K562 (cell line): Measurements from ENCODE around the gene SLC7A6OS. TPM values are rescaled to one million over a fixed set of nuclear protein-coding genes. Genes with fewer than 3 reads are reported as not detected.

Experiments used
- ATAC-seq: fragments of 200-7000 bp; cut with Tn5 transposase; 3 replicates; pipeline ENCODE4 v1.9.1; 2020; ENCODE audit warnings: moderate library complexity
- BruUV-seq: library from RNA; stranded (reverse); fragments of 400-500 nt; replicated peaks from 2 replicates; lab custom pipeline; 2021; lab: Mats Ljungman, UMichigan
- CTCF ChIA-PET: fragments of 300-600 bp; formaldehyde crosslinking; extraction: SDS; loops from one replicate; lab custom pipeline; 2021; ENCODE audit warnings: low intra/inter-chr PET ratio; lab: Yijun Ruan, JAX
- POLR2A ChIA-PET: fragments of 300-600, 350-650 bp; sonication (Branson Sonifier 250); formaldehyde crosslinking; extraction: SDS; loops from one replicate; lab custom pipeline; 2021; ENCODE audit warnings: antibody characterized with exemption, inconsistent platforms; lab: Yijun Ruan, JAX
- DNase-seq, 4 experiments: peaks; one replicate each; pipeline versions ENCODE4 v3.0.0 to v3.0.0-alpha.2; 2011 to 2018; ENCODE audit warnings: low spot score in 3 of 4, mixed read lengths in 3 of 4; ENCODE audit errors: extremely low read depth in 1 of 4
- FAIRE-seq: peaks from 2 replicates; lab custom pipeline; 2011; peaks lifted over from hg19 to GRCh38; lab: Jason Lieb, UNC
- H2AFZ ChIP-seq: 2 replicates; pipeline ENCODE4 v1.6.0; 2011; ENCODE audit warnings: low read depth, low read length, control low read depth, inconsistent platforms
- H3K27ac ChIP-seq: fragments of 200-600 bp; 3 replicates; pipeline ENCODE4 v1.8.0; 2011; ENCODE audit warnings: low read depth, mild to moderate bottlenecking, control low read depth, inconsistent platforms, low read length, moderate library complexity, mixed read lengths; ENCODE audit errors: extremely low read depth
- H3K27me3 ChIP-seq, 2 experiments: fragments of 300-600 bp in 1 of 2; 2 replicates in 1 of 2; 3 replicates in 1 of 2; pipeline versions ENCODE4 v1.6.0 to v1.8.0; 2011; ENCODE audit warnings: inconsistent platforms in 2 of 2, low read length in 2 of 2, mild to moderate bottlenecking in 1 of 2, mixed read lengths in 1 of 2, moderate library complexity in 1 of 2; ENCODE audit not compliant: control insufficient read depth in 2 of 2, insufficient read depth in 2 of 2
- H3K36me3 ChIP-seq: fragments of 300-600 bp; 3 replicates; pipeline ENCODE4 v1.8.0; 2011; ENCODE audit warnings: mild to moderate bottlenecking, low read length, inconsistent platforms; ENCODE audit not compliant: control insufficient read depth, insufficient read depth
- H3K4me1 ChIP-seq, 2 experiments: fragments of 200-600 bp in 1 of 2; replicated peaks in 1 of 2; 2 replicates in 1 of 2; 3 replicates in 1 of 2; pipeline versions ENCODE4 v1.5.1 to v1.8.0; 2011; ENCODE audit warnings: inconsistent platforms in 2 of 2, low read length in 2 of 2, mild to moderate bottlenecking in 1 of 2, mixed read lengths in 1 of 2, moderate library complexity in 1 of 2; ENCODE audit not compliant: control insufficient read depth in 2 of 2, insufficient read depth in 2 of 2
- H3K4me2 ChIP-seq: 2 replicates; pipeline ENCODE4 v1.6.1; 2011; ENCODE audit warnings: low read length, control low read depth, inconsistent platforms, mixed read lengths; ENCODE audit not compliant: insufficient read depth
- H3K4me3 ChIP-seq: fragments of 200-600 bp; sonication (generic), shearing (Covaris generic); 2 replicates; pipeline ENCODE4 v1.5.1; 2016; ENCODE audit warnings: control low read depth, inconsistent platforms
- H3K79me2 ChIP-seq: fragments of 200-600 bp; 3 replicates; pipeline ENCODE4 v1.8.0; 2011; ENCODE audit warnings: low read length, inconsistent platforms; ENCODE audit not compliant: control insufficient read depth, insufficient read depth
- H3K9ac ChIP-seq, 2 experiments: 2 replicates each; pipeline versions ENCODE4 v1.6.0 to v1.6.1; 2011; ENCODE audit warnings: low read depth in 2 of 2, low read length in 2 of 2, control low read depth in 1 of 2, inconsistent platforms in 1 of 2, mild to moderate bottlenecking in 1 of 2, mixed read lengths in 1 of 2; ENCODE audit not compliant: insufficient read depth in 1 of 2
- H3K9me1 ChIP-seq: one replicate; pipeline ENCODE4 v1.6.0; 2011; ENCODE audit warnings: inconsistent platforms, mild to moderate bottlenecking, low read length, moderate library complexity; ENCODE audit not compliant: control insufficient read depth, insufficient read depth
- H3K9me3 ChIP-seq: replicated peaks from 2 replicates; pipeline ENCODE4 v1.5.1; 2011; ENCODE audit warnings: low read depth, low read length, inconsistent platforms; ENCODE audit not compliant: control insufficient read depth, insufficient read depth
- H4K20me1 ChIP-seq: replicated peaks from 2 replicates; pipeline ENCODE4 v1.6.1; 2011; ENCODE audit warnings: low read length, inconsistent platforms, mixed read lengths; ENCODE audit not compliant: control insufficient read depth, insufficient read depth
- CCNT2 ChIP-seq: IDR thresholded peaks from 2 replicates; pipeline ENCODE4 v1.6.1; 2011; ENCODE audit warnings: borderline replicate concordance, low read depth, mild to moderate bottlenecking, moderate library complexity, mixed read lengths, low read length; ENCODE audit not compliant: insufficient read length; ENCODE audit errors: extremely low read depth
- CREBBP ChIP-seq: IDR thresholded peaks from one replicate; pipeline ENCODE4 v1.6.1; 2012; ENCODE audit warnings: low read depth, mild to moderate bottlenecking, control low read depth, inconsistent platforms, low read length
- DDX20 ChIP-seq: fragments of 450-650 bp; IDR thresholded peaks from 2 replicates; pipeline ENCODE4 v1.6.1; 2016; ENCODE audit warnings: missing genetic modification characterization, low read depth, mild to moderate bottlenecking, missing compliant biosample characterization, moderate library complexity
- ELF4 ChIP-seq: fragments of 450-650 bp; formaldehyde crosslinking; IDR thresholded peaks from 2 replicates; pipeline ENCODE4 v1.4.0; 2022; ENCODE audit warnings: missing genetic modification characterization
- EP400 ChIP-seq: fragments of 450-650 bp; IDR thresholded peaks from 2 replicates; pipeline ENCODE4 v1.6.1; 2017; ENCODE audit warnings: antibody characterized with exemption, mild to moderate bottlenecking, moderate library complexity
- HCFC1 ChIP-seq: IDR thresholded peaks from 2 replicates; pipeline ENCODE4 v1.6.1; 2012; ENCODE audit warnings: low read depth, low read length, improper control_type of control experiment
- MCM3 ChIP-seq: fragments of 450-650 bp; IDR thresholded peaks from 2 replicates; pipeline ENCODE4 v1.6.1; 2016
- MTA1 ChIP-seq: fragments of 450-650 bp; IDR thresholded peaks from 2 replicates; pipeline ENCODE4 v1.6.1; 2017; ENCODE audit warnings: borderline replicate concordance
- POLR2B ChIP-seq: fragments of 450-650 bp; IDR thresholded peaks from 2 replicates; pipeline ENCODE4 v1.6.1; 2018; ENCODE audit warnings: low read depth; ENCODE audit not compliant: partially characterized antibody
- PRPF4 ChIP-seq: fragments of 200-400 bp; formaldehyde crosslinking; IDR thresholded peaks from one replicate; pipeline ENCODE4 v1.6.1; 2017; ENCODE audit warnings: low read length, low read depth, mild to moderate bottlenecking; ENCODE audit not compliant: insufficient read depth, poor library complexity, severe bottlenecking
- RBM15 ChIP-seq: fragments of 200-400 bp; formaldehyde crosslinking; IDR thresholded peaks from 2 replicates; pipeline ENCODE4 v1.6.1; 2018; ENCODE audit warnings: mild to moderate bottlenecking, low read length, moderate library complexity; ENCODE audit not compliant: insufficient read depth
- RUNX1 ChIP-seq: sonication (generic); IDR thresholded peaks from 2 replicates; pipeline ENCODE4 v1.6.1; 2016; ENCODE audit warnings: antibody characterized with exemption, low read depth
- SMAD3 ChIP-seq: fragments of 450-650 bp; formaldehyde crosslinking; conservative IDR thresholded peaks from 2 replicates; pipeline ENCODE4 v1.4.0; 2020; ENCODE audit warnings: mild to moderate bottlenecking
- TAL1 ChIP-seq: fragments of 450-650 bp; IDR thresholded peaks from 2 replicates; pipeline ENCODE4 v1.6.1; 2016; ENCODE audit warnings: mild to moderate bottlenecking
- ZNF175 ChIP-seq: fragments of 200-800 bp; sonication (Bioruptor generic); IDR thresholded peaks from 2 replicates; pipeline ENCODE4 v1.6.1; 2016; ENCODE audit warnings: low read depth, mild to moderate bottlenecking, missing genetic modification characterization, missing compliant biosample characterization
- WGBS: fragments of 100-300 bp; shearing (Covaris generic); methylation state at CpG from one replicate; pipeline ENCODE4 v1.1.6; 2016; ENCODE audit warnings: low coverage, mixed read lengths; ENCODE audit not compliant: insufficient coverage; ENCODE audit errors: missing lambda C conversion rate; 5-methylcytosine and 5-hydroxymethylcytosine counted together
- in situ Hi-C: fragments of 300-500 bp; cut with MboI; formaldehyde crosslinking; loops from 4 replicates; pipeline ENCODE4 v1.15.0; 2018; ENCODE audit warnings: inconsistent platforms, mixed read lengths
- intact Hi-C: fragments of 100-400 bp; cut with micrococcal nuclease; formaldehyde crosslinking; loops from 2 replicates; pipeline ENCODE4 v1.14.2; 2022
- polyA plus RNA-seq, 8 experiments: library from polyadenylated mRNA; depleted of rRNA in 4 of 8; stranded (reverse) in 5 of 8; unstranded in 3 of 8; fragments of >200 nt; fragmentation: Nextera tagmentation in 2 of 8; fragmentation: Illumina TruSeq in 1 of 8; extraction: Ambion mirVana in 2 of 8; extraction: Trizol in 1 of 8; gene quantifications; 2 replicates each; pipeline versions ENCODE4 v1.2.1 to v1.2.3, GENCODE V29; 2011 to 2014; ENCODE audit warnings: inconsistent platforms in 1 of 8, missing spikeins in 1 of 8
- total RNA-seq, 7 experiments: library from RNA; depleted of rRNA in 6 of 7; stranded (reverse); fragments of >200 nt in 6 of 7; fragmentation: Illumina TruSeq in 2 of 7; extraction: Trizol in 2 of 7; gene quantifications; 2 replicates each; pipeline versions ENCODE4 v1.2.1 to v1.2.3, GENCODE V29; 2011 to 2021; ENCODE audit warnings: low replicate concordance in 1 of 7
- TF ChIP-seq, protein P1 (sequence below): sonication (generic); formaldehyde crosslinking; IDR thresholded peaks from 2 replicates; pipeline ENCODE4 v1.8.1; 2023; ENCODE audit warnings: mild to moderate bottlenecking, missing genetic modification reagents
- TF ChIP-seq, protein P2 (sequence below): fragments of 250-450 bp; sonication (Bioruptor Pico); IDR thresholded peaks from 2 replicates; pipeline ENCODE4 v1.4.0; 2020; ENCODE audit warnings: mild to moderate bottlenecking, moderate library complexity
- TF ChIP-seq, protein P3 (sequence below): fragments of 450-650 bp; IDR thresholded peaks from 2 replicates; pipeline ENCODE4 v1.6.1; 2016; ENCODE audit warnings: missing biosample characterization, missing genetic modification characterization

The SLC7A6OS gene
- total and polyA plus RNA-seq, 9 of the 15 experiments (the other 6 are each of a cell fraction or from before 2014, with no cell fraction given): 2.7 to 23.6 (median 17.2) TPM

DNA sequence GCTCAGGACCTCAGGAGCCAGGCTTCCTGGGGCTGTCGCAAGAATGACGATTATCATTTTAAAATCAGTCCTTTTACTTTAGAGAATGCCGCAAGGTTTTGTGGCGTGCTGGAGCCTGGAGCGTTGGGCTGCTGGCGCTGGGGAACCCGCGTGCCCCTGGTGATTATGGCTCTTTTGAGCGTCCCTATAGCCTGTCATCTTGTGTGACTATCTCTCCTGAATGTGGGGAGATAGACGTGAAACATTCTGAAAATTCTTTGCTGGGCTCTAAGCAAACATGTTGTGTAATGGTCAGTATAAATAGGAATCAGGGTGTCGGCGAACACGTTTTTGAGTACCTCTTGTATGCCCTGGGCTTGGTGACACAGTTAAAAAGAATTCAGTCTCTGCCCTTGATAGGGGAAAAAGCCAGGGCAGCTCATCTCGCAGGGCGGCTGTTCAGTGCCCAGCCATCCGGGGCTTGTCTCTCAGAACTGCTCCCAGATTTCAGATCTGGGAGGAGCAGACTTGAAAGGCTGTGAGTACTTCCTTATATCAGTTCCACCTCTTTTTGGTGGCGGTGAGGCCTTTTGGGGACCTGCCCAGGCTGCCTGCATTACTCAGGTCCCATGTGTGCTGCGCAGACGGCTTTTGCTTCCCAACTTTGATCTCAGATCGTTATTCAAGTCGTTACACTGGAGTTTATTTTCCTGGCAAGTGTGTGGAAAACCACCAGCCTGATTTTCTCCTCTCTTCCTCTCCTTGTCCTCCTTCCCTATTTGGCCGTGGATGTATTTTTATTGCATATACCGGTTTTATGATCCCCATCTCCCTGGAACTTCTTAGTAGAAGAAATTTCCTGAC, 45.4 kb downstream of the SLC7A6OS start:
- FAIRE-seq: peak; percentile 74
- WGBS: under 1% methylated on average over 23 of the region's 23 CpGs
- Histone ChIP-seq H3K4me3 (peak overlapping the region; percentile 97), H2AFZ (peak overlapping the region; percentile 99), H3K9ac (peak overlapping the region; percentile 90 to 99), H4K20me1 (peaks cover 26% of the 10 kb centered on the region), H3K27ac (peak overlapping the region; percentile 95), H3K9me1 (no peaks in the 10 kb centered on the region), H3K27me3 (no peaks in the 10 kb centered on the region), H3K9me3 (no peaks in the 10 kb centered on the region), H3K36me3 (peaks cover 27% of the 10 kb centered on the region), H3K4me1 (peaks cover 20 to 28% of the 10 kb centered on the region in 2 experiments), H3K79me2 (peaks cover 70% of the 10 kb centered on the region), H3K4me2 (peak overlapping the region; percentile 97)
- ATAC-seq: peak; percentile 56
- peak; percentile 42 to 83 (median 56) for DNase-seq
- intact Hi-C loops (loop anchor here (1.0 kb wide), 1 partner anchor 46 kb away; the partner anchor contains the start of gene PRMT7), in situ Hi-C loops (no loop called here)
- POLR2A ChIA-PET: interaction anchor here (0.6 to 2.0 kb wide), 5 partner anchors 20 to 49 kb away, joined by 3 to 8 read pairs (median 4); partner anchors contain the start of genes PLA2G15, PRMT7 and SLC7A6OS
- CTCF ChIA-PET: interaction anchor here (0.6 to 5.1 kb wide), 2 partner anchors 44 to 63 kb away, joined by 3 to 73 read pairs; no protein-coding TSS in a partner anchor
- BruUV-seq: no TSS peak
- no peak for TF ChIP-seq DDX20 (tag)
- TF ChIP-seq, protein P1, sequence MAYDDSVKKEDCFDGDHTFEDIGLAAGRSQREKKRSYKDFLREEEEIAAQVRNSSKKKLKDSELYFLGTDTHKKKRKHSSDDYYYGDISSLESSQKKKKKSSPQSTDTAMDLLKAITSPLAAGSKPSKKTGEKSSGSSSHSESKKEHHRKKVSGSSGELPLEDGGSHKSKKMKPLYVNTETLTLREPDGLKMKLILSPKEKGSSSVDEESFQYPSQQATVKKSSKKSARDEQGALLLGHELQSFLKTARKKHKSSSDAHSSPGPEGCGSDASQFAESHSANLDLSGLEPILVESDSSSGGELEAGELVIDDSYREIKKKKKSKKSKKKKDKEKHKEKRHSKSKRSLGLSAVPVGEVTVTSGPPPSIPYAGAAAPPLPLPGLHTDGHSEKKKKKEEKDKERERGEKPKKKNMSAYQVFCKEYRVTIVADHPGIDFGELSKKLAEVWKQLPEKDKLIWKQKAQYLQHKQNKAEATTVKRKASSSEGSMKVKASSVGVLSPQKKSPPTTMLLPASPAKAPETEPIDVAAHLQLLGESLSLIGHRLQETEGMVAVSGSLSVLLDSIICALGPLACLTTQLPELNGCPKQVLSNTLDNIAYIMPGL (CRISPR knock-in tag): no peak
- no peak for TF ChIP-seq ELF4 (CRISPR knock-in tag)
- TF ChIP-seq, protein P2, sequence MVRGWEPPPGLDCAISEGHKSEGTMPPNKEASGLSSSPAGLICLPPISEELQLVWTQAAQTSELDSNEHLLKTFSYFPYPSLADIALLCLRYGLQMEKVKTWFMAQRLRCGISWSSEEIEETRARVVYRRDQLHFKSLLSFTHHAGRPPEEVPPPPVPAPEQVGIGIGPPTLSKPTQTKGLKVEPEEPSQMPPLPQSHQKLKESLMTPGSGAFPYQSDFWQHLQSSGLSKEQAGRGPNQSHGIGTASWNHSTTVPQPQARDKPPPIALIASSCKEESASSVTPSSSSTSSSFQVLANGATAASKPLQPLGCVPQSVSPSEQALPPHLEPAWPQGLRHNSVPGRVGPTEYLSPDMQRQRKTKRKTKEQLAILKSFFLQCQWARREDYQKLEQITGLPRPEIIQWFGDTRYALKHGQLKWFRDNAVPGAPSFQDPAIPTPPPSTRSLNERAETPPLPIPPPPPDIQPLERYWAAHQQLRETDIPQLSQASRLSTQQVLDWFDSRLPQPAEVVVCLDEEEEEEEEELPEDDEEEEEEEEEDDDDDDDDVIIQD (CRISPR knock-in tag): no peak
- TF ChIP-seq ZNF175 (CRISPR knock-in tag): no peak
- no peak for TF ChIP-seq HCFC1
- no peak for TF ChIP-seq RUNX1
- no peak for TF ChIP-seq RBM15
- TF ChIP-seq CCNT2: no peak
- TF ChIP-seq POLR2B: no peak
- TF ChIP-seq MCM3: no peak
- no peak for TF ChIP-seq TAL1
- TF ChIP-seq SMAD3: no peak
- TF ChIP-seq, protein P3, sequence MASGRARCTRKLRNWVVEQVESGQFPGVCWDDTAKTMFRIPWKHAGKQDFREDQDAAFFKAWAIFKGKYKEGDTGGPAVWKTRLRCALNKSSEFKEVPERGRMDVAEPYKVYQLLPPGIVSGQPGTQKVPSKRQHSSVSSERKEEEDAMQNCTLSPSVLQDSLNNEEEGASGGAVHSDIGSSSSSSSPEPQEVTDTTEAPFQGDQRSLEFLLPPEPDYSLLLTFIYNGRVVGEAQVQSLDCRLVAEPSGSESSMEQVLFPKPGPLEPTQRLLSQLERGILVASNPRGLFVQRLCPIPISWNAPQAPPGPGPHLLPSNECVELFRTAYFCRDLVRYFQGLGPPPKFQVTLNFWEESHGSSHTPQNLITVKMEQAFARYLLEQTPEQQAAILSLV (tag): no peak
- TF ChIP-seq EP400: peak; percentile 11; the same call in 1 of the 2 replicates
- no peak for TF ChIP-seq PRPF4
- TF ChIP-seq MTA1: no peak
- TF ChIP-seq CREBBP: no peak
